AG09319 (cell line): Measurements from ENCODE around the gene SPNS2.

ENCODE experiments used
- DNase-seq: peaks from one replicate; pipeline ENCODE4 v3.0.0-alpha.2; 2010; ENCODE audit warnings: low read depth; ENCODE audit errors: extremely low read depth
- CTCF ChIP-seq: IDR thresholded peaks from 2 replicates; pipeline ENCODE4 v1.5.1; 2011; ENCODE audit warnings: low read depth, mild to moderate bottlenecking, inconsistent platforms, low read length, moderate library complexity

The SPNS2 gene

GRCh38 chr17:4515501-4515900 is 16.8 kb downstream of the SPNS2 start:
- TF ChIP-seq CTCF: no peak
- DNase-seq: no peak

- TF ChIP-seq CTCF: no peak
- DNase-seq: no peak
Measured at GRCh38 chr17:4516735-4517134, 18.1 kb downstream of the SPNS2 start.

GRCh38 chr17:4518901-4519300 is 20.2 kb downstream of the SPNS2 start:
- DNase-seq: no peak
- no peak for TF ChIP-seq CTCF

GRCh38 chr17:4519361-4519788 is 20.7 kb downstream of the SPNS2 start:
- DNase-seq: no peak
- no peak for TF ChIP-seq CTCF

- no peak for DNase-seq
- no peak for TF ChIP-seq CTCF
Measured at GRCh38 chr17:4520060-4520893, 21.6 kb downstream of the SPNS2 start.

- DNase-seq: no peak
- no peak for TF ChIP-seq CTCF
Measured at GRCh38 chr17:4520894-4521600, 22.4 kb downstream of the SPNS2 start.

GRCh38 chr17:4522661-4523060 is 24.0 kb downstream of the SPNS2 start:
- no peak for TF ChIP-seq CTCF
- no peak for DNase-seq
